NCI-H69 (cell line): ENCODE results near the gene KRTAP10-10.
"Not testable (repeated sequence)": the region's sequence is repeated elsewhere in the genome, so short reads cannot be mapped to it uniquely, and the experiment has no call there.

Experiments
- DNase-seq: peaks from one replicate; lab custom pipeline; 2025; lab: John Stamatoyannopoulos, UW

Gene KRTAP10-10

GRCh38 chr21:44637018-44637850, at the start of gene KRTAP10-10:
Gene KRTAP10-10 (plus strand): TSS chr21:44637356. CDS start chr21:44637418, 62 bp downstream.
- DNase-seq, result peak; percentile 98

DNA sequence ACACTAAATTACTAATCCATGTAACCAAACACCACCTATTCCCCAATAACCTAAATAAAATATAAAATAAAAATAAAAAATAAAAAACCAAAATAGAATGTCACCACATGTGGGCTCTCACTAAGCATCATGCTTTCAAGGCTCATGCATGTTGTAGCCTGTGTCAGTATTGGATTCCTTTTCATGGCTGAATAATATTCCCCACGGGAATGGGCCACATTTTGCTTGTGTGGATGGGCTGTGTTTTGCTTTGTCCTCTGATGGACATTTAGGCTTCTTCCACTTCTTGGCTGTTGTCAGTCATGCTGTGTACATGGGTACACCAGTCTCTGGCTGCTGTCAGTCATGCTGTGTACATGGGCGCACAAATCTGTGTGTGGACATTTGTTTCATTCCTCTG, 48.1 kb upstream of the KRTAP10-10 start:
- no peak for DNase-seq

GRCh38 chr21:44589586-44590305, 47.4 kb upstream of the KRTAP10-10 start:
- no peak for DNase-seq

GRCh38 chr21:44590311-44590721, 46.8 kb upstream of the KRTAP10-10 start:
- DNase-seq, result no peak

GRCh38 chr21:44590897-44591800, 46.0 kb upstream of the KRTAP10-10 start:
- DNase-seq, result peak; percentile 95

- not testable (repeated sequence) for DNase-seq
Observed at GRCh38 chr21:44591801-44592130, 45.4 kb upstream of the KRTAP10-10 start.

DNA sequence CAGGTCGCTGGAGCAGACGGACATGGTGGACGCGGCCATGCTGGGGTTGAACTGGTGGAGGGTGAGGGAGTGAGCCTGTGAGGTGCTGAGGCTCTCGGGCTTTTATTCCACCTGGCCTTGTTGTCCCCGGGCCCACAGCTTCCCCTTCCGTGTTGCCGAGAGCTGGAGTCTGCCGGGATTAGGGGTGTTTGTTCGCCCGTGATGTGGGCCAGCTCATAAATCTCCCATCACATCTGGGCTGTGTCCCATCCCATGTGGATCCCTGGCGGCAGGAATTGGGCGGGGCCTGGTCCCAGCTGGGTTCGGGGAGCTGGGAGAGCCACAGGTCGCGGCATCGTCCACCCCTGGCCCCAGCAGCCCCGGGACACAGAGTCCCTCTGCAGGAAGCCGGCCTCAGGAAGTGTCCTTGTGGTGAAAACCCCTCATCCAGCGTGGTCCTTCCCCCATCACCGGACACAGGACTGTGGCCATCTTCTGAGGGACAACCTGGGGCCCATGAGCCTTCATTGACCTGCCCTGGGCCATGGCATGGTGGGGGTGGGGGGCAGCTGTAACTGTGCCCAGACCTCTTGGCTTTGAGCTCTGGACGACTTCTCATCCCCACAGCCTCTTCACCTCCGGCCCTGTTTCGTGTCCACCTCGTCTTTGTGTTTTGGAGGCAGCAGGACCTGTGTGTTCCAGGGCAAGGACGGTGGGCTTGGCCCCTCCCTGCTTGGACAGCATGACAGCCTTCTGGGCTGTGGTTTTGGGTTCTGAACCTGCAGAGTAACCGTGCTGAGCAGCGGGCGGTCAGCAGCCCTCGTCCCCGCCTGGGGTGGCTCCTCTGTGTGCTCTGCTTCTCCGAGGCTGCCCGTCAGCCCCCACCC, 44.5 kb upstream of the KRTAP10-10 start, which contains the start of gene KRTAP10-6:
Gene KRTAP10-6 (minus strand): TSS at position 60 of the 866 bp plus-strand sequence. CDS start 21 bp downstream, at position 39.
- peak; percentile 45 for DNase-seq

DNA sequence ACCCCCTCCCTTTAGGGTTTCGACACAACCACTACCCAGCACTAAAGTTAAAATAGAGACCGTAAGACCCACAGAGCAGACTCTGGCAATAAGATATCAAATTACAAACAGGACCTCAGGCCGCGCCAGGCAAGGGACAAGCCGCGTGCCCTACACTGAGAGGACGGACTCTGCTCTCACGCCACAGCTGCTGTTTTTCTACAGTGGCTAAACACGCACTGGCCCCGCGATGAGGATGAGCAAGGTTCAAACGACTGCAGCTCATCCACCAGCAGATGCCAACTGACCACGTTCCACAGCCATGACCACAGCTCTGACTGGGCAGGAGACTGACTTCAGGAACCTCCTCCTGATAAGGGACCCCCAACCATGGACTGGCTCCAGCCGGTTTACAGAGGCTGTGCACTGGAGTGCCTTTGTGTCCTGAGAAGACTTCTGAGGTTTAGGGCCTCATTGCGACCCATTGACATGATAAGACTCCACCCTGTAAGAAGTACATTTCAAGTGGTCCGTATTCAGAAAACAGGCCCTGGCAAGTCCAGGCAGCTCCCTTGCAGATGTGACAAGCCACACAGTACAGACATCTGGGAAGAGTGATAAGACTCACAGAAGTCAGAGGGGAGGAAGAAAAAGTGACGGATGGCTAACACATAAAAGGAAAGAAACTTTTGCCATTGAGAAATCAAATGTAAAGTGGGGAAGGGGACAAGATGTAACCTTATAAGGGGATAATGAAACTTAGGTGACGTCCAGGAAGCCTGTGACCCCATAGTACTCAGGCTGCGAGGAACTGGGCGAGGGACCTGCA, 43.4 kb upstream of the KRTAP10-10 start:
- DNase-seq, result peak; percentile 50

DNA sequence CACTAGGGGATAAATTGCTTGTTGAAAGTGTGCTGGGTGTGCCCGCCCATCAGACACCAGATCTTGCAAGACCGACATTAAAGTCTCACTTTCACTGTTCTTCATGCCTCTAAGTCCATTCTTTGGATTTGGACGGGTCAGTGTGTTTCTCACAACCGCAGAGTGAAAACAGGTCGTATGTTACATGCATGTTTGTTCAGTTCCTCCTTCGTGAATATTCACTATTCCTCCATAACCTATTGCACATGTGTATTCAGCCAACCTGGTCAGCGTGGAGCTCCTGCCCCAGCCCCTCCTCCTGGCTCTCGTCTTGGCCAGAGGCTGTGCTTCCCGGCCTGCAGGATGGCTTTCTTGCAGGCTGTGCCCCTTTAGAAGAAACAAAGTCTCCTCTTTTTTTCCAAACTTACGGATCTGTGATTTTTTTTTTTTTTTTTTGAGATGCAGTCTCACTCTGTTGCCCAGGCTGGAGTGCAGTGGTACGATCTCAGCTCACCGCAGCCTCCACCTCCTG, 42.7 kb upstream of the KRTAP10-10 start:
- no peak for DNase-seq

- DNase-seq, result no peak
Observed at GRCh38 chr21:44595524-44595923, 41.6 kb upstream of the KRTAP10-10 start.

GRCh38 chr21:44596068-44596725, 41.0 kb upstream of the KRTAP10-10 start:
- no peak for DNase-seq

DNA sequence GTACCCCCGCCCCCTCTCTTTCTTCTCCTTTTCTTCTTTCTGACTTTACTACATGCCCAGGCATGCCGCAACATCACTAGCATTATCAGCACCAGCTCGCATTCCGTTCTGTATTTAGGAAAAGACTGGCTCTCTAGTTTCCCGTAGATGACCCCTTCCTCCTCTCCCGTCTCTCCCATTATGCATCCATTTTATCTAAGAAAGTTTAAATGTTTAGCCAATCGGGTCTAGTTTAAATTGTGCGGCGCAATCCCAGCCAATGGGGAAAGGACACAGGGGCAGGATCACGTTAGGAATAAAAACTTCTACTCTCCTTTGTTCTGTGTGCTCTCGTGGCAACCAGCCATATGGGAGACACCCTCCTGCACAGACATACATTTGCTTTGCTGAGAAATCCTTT, 39.1 kb upstream of the KRTAP10-10 start:
- peak; percentile 61 for DNase-seq

DNA sequence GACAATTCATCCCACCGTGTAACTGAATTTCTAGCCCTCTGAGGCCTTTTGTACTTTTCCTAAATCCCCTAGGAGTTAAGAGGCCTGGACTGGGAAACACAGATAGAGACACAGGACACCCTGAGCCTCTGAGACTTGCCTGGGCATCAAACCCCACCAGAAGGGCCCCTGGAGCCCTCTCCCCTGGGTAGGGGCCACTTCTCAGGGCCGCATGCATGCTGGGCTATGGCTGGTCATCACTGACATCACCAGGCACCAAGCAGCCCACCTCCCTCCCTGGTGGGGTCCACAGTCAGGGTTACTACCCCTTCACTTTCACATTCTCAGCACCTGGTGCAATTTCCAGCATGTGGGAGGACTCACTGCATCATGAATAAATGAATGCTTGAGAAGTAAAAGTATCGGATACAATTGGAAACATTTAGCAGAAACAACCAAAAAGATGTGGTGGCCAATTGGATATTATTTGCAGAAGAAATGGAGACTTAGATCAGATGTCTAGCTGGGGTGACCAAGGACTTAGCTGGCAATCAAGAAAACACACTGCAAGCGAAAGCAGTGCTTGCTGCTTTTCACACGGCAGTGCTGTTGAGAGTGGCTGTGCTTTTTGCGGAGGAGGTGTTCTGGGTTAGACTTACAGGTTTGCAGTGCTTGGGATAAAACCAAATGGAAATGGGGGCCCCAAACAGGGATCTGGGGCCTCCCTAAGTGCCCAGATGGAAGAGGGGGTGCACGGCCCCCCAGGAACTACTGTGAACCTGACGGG, 37.7 kb upstream of the KRTAP10-10 start:
- no peak for DNase-seq

DNA sequence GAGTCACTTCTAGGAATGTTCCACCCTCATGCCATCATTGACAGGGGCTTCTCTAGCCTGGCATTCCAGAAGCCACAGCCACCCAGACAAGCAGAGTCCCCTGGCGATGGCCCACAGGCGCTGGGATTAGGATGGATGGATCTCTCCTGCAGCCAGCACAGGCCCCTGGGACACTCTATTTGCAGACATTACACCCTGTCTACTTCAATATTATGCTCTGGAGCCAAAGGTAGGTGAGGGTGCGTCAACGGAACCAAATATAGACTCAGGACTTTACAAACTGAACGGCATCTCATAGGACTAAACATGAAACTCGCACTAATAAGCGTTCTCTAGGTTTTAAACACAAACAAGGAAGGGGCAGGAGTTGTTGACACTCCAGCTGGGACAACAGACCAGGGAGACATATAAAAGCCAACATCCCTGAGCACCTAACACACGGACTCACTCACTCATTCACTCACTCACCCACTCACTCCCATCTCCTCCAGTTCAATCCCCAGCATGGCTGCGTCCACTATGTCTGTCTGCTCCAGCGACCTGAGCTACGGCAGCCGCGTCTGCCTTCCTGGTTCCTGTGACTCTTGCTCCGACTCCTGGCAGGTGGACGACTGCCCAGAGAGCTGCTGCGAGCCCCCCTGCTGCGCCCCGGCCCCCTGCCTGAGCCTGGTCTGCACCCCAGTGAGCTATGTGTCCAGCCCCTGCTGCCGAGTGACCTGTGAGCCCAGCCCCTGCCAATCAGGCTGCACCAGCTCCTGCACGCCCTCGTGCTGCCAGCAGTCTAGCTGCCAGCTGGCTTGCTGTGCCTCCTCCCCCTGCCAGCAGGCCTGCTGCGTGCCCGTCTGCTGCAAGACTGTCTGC, 36.8 kb upstream of the KRTAP10-10 start, which contains the start of gene KRTAP10-7:
Gene KRTAP10-7 (plus strand): TSS at position 480 of the 861 bp plus-strand sequence. CDS start 25 bp downstream, at position 505.
- DNase-seq, result peak; percentile 70

- peak; percentile 91 for DNase-seq
Observed at GRCh38 chr21:44601091-44601490, 36.1 kb upstream of the KRTAP10-10 start.

DNA sequence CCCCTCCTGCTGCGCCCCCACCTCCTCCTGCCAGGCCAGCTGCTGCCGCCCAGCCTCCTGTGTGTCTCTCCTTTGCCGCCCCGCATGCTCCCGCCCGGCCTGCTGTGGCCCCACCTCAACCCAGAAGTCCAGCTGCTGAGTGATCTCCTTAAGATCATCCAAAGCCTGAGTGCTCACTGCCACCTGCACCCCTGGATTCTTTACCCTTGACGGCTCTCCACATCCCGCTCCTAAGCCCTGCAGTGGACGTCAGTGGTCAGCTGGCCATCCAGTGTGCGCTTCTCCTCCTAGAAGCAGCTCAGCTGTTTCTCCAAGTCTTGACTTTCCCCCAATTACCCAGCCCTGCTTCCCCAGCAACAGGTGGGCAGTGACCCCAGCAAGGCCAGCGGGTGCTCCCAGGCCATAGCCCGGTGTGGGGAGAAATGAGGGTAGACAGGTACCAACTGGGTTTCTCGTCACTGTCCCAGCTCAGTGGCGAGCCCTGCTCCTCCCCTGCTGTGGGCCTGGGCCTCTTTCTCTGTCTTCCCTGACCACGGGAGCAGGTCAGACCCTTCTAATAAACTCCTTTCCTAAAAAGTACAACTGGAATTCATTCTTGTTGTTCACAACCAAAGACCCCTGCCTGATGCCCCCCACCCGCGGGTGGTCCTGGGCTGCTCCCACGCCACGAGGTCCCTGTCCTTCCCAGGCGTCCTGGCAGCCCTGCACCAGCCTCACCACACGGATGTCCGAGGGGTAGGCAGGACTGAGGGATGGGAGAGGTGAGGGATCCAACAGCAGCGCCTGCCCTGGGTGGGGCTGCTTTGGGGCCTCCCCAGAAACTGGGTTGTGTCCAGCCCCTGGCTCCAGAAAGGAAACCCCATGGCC, 35.3 kb upstream of the KRTAP10-10 start:
- peak; percentile 78 for DNase-seq

DNA sequence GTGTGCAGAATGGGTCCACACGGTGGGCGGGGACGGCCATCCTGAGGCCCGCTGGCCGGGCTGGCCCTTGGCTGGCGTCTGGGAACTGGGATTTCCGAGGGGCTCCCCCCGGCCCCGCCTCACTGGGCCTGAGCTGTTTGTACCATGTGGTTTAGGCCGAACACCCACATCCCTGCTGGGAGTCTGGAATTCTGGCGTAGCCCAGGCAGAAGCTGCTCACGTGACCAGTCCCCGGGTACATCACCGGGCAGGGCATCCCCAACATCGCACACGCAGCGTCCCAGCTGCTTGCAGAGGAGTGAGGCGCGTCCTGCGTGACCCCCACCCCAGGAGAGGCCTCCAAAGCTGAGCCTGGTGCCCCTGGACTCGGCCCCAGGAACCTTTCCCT, 34.7 kb upstream of the KRTAP10-10 start:
- DNase-seq, result no peak
